Neuronal stem cell (in vitro differentiated cells): ENCODE results near the gene FAM81A.

Experiments used
- DNase-seq: peaks from one replicate; pipeline ENCODE4 v3.0.0-alpha.2; 2013; ENCODE audit warnings: low spot score
- H2AFZ ChIP-seq: one replicate; pipeline ENCODE4 v1.6.1; 2013; ENCODE audit warnings: mild to moderate bottlenecking, low read length, inconsistent platforms
- H2AK5ac ChIP-seq: 2 replicates; pipeline ENCODE4 v1.6.1; 2013; ENCODE audit warnings: low read depth, mild to moderate bottlenecking, inconsistent platforms, low read length, moderate library complexity, mixed read lengths
- H2BK120ac ChIP-seq: 2 replicates; pipeline ENCODE4 v1.6.1; 2013; ENCODE audit warnings: low read depth, mild to moderate bottlenecking, inconsistent platforms, low read length, moderate library complexity, mixed read lengths
- H2BK12ac ChIP-seq: one replicate; pipeline ENCODE4 v1.6.1; 2013; ENCODE audit warnings: low read length, inconsistent platforms
- H2BK15ac ChIP-seq: 2 replicates; pipeline ENCODE4 v1.6.1; 2013; ENCODE audit warnings: mild to moderate bottlenecking, low read length, inconsistent platforms, mixed read lengths
- H2BK5ac ChIP-seq: one replicate; pipeline ENCODE4 v1.6.1; 2013; ENCODE audit warnings: inconsistent platforms, mild to moderate bottlenecking, low read length, moderate library complexity
- H3K14ac ChIP-seq: one replicate; pipeline ENCODE4 v1.6.1; 2013; ENCODE audit warnings: low read length, inconsistent platforms
- H3K18ac ChIP-seq: 2 replicates; pipeline ENCODE4 v1.6.1; 2013; ENCODE audit warnings: low read length, inconsistent platforms
- H3K23ac ChIP-seq: 2 replicates; pipeline ENCODE4 v1.6.1; 2013; ENCODE audit warnings: low read depth, mild to moderate bottlenecking, mixed read lengths, low read length, inconsistent platforms; ENCODE audit not compliant: poor library complexity
- H3K27ac ChIP-seq: replicated peaks from 3 replicates; pipeline ENCODE4 v1.5.1; 2013; ENCODE audit warnings: low read length, inconsistent platforms
- H3K27me3 ChIP-seq, 3 experiments: 2 replicates each; pipeline ENCODE4 v1.6.1; 2013; ENCODE audit warnings: low read length in 3 of 3, mild to moderate bottlenecking in 2 of 3, inconsistent platforms in 1 of 3, low read depth in 1 of 3, mixed read lengths in 1 of 3, moderate library complexity in 1 of 3; ENCODE audit not compliant: control insufficient read depth in 3 of 3, insufficient read depth in 3 of 3
- H3K36me3 ChIP-seq, 2 donors: replicated peaks in 1 of 2; 2 replicates each; pipeline ENCODE4 v1.6.1; 2013; ENCODE audit warnings: low read length in 2 of 2; ENCODE audit not compliant: control insufficient read depth in 2 of 2, insufficient read depth in 2 of 2
- H3K4ac ChIP-seq: 2 replicates; pipeline ENCODE4 v1.6.1; 2013; ENCODE audit warnings: inconsistent platforms, mild to moderate bottlenecking, low read length, moderate library complexity
- H3K4me1 ChIP-seq, 2 donors: 1 replicate in 1 of 2; 2 replicates in 1 of 2; pipeline ENCODE4 v1.6.1; 2013; ENCODE audit warnings: low read length in 2 of 2, low read depth in 1 of 2; ENCODE audit not compliant: control insufficient read depth in 2 of 2, insufficient read depth in 1 of 2
- H3K4me2 ChIP-seq: one replicate; pipeline ENCODE4 v1.6.1; 2013; ENCODE audit warnings: mild to moderate bottlenecking, low read length, inconsistent platforms; ENCODE audit not compliant: insufficient read depth, poor library complexity, severe bottlenecking
- H3K4me3 ChIP-seq, 2 donors: 2 replicates each; pipeline ENCODE4 v1.5.1; 2013; ENCODE audit warnings: low read length in 2 of 2, mild to moderate bottlenecking in 2 of 2, inconsistent platforms in 1 of 2, moderate library complexity in 1 of 2
- H3K79me1 ChIP-seq: one replicate; pipeline ENCODE4 v1.6.1; 2013; ENCODE audit warnings: low read depth, mild to moderate bottlenecking, inconsistent platforms, low read length, moderate library complexity
- H3K9ac ChIP-seq: one replicate; pipeline ENCODE4 v1.6.1; 2013; ENCODE audit warnings: mild to moderate bottlenecking, low read depth, low read length, inconsistent platforms; ENCODE audit not compliant: poor library complexity
- H3K9me3 ChIP-seq, 2 donors: replicated peaks in 1 of 2; 2 replicates each; pipeline versions ENCODE3 to v1.6.1; 2013; ENCODE audit warnings: low read length in 2 of 2, mild to moderate bottlenecking in 2 of 2, inconsistent platforms in 1 of 2, low read depth in 1 of 2, mixed read lengths in 1 of 2, moderate library complexity in 1 of 2; ENCODE audit not compliant: control insufficient read depth in 2 of 2, insufficient read depth in 1 of 2
- H4K8ac ChIP-seq: one replicate; pipeline ENCODE4 v1.6.1; 2013; ENCODE audit warnings: low read depth, mild to moderate bottlenecking, inconsistent platforms, low read length, moderate library complexity
- H4K91ac ChIP-seq: one replicate; pipeline ENCODE4 v1.6.1; 2013; ENCODE audit warnings: low read length, low read depth, mild to moderate bottlenecking, inconsistent platforms; ENCODE audit not compliant: poor library complexity
- WGBS, 2 donors: extraction: QIAGEN DNeasy Blood & Tissue Kit; methylation state at CpG; one replicate each; pipeline ENCODE4 v1.1.7; 2013; ENCODE audit warnings: missing lambda C conversion rate in 2 of 2, mixed read lengths in 1 of 2; ENCODE audit not compliant: insufficient read length in 2 of 2, insufficient replicate concordance in 1 of 2; ENCODE audit errors: extremely low coverage in 2 of 2; 5-methylcytosine and 5-hydroxymethylcytosine counted together

Gene FAM81A

DNA sequence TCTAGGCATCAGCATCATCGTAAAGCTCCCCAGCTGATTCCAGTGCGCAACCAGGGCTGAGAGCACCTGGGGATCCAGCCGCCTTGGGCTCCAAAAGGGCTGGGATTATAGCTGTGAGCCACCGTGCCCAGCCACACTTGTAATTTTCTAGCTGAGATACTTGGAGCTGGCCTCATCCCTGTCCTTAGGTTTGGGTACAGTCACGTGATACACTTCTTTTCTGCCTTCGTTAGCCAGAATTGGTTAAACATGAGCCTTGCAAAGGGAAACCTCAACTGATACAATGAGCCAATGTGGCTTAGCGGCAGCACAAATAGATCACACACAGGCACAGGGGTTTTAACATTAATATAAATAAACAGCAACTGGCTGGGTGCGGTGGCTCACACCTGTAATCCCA, 103.8 kb downstream of the FAM81A start:
- H3K18ac ChIP-seq = no peak overlapping the region
- H4K8ac ChIP-seq = no peak overlapping the region
- H2AFZ ChIP-seq = no peak overlapping the region
- peaks cover 0 to 7% (median 0%) of the 10 kb centered on the region in 3 experiments for H3K27me3 ChIP-seq
- no peak overlapping the region for H3K4ac ChIP-seq
- H2BK15ac ChIP-seq = no peak overlapping the region
- no peak overlapping the region for H3K14ac ChIP-seq
- no peaks in the 10 kb centered on the region for H3K79me1 ChIP-seq
- no peak overlapping the region for H2BK120ac ChIP-seq
- H2AK5ac ChIP-seq = no peak overlapping the region
- H3K9me3 ChIP-seq = no peaks in the 10 kb centered on the region
- H3K9ac ChIP-seq = no peak overlapping the region
- no peak overlapping the region for H2BK5ac ChIP-seq
- H3K23ac ChIP-seq = no peak overlapping the region
- no peak overlapping the region for H3K4me3 ChIP-seq
- no peak overlapping the region for H3K4me2 ChIP-seq
- H2BK12ac ChIP-seq = no peak overlapping the region
- no peak overlapping the region for H3K27ac ChIP-seq
- H4K91ac ChIP-seq = no peak overlapping the region
- H3K36me3 ChIP-seq = no peaks in the 10 kb centered on the region
- no peak for DNase-seq
- peaks cover 0 to 3% of the 10 kb centered on the region in 2 donors for H3K4me1 ChIP-seq
- WGBS, 2 donors = no CpG with 5 or more reads among the region's 8 CpGs

DNA sequence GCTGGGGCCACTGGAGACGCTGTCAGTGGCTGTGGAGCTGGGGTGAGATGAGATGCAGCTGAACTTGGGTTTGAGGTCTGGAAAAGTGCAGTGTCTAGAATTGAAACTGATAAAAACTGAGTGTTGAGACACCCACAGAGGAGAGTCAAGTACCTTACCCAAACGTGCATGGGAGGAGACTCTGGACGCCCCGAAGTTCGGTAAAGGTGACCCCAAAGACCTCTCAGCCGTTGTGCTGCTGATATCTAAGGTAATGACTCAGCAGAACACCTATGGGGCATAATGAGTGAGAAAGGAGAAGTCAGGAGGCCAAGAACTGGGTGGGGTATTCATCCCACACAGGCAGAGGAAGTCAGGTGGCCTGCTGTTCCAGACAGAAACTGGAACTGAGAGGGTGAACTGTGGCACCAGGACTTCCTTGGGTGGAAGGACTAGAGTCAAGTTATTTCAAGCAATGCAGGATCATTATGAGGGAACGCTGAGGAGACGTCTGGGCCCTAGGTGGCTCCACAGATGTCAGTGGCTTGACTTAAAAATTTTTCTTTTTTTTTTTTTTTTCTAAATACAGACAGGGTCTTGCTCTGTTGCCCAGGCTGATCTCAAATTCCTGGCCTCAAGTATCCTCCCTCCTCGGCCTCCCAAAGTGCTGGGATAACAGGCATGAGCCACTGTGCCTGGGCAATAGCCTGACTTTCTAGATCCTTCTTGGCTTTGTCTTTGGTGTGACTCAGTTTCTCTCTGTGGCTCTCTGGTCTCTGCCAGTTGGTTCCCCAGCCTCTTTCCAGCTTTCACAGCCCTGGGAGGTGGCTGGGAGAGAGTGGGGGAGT, 105.9 kb downstream of the FAM81A start:
- no peak overlapping the region for H3K18ac ChIP-seq
- no peak overlapping the region for H3K23ac ChIP-seq
- no peak overlapping the region for H4K91ac ChIP-seq
- no peak overlapping the region for H3K27ac ChIP-seq
- no peak overlapping the region for H3K9ac ChIP-seq
- H2AFZ ChIP-seq = no peak overlapping the region
- no peak overlapping the region for H2BK12ac ChIP-seq
- DNase-seq = no peak
- H3K4me3 ChIP-seq = no peak overlapping the region
- H3K79me1 ChIP-seq = no peaks in the 10 kb centered on the region
- no peak overlapping the region for H3K14ac ChIP-seq
- H3K4ac ChIP-seq = no peak overlapping the region
- no peaks in the 10 kb centered on the region for H3K36me3 ChIP-seq
- H2BK120ac ChIP-seq = no peak overlapping the region
- no CpG with 5 or more reads among the region's 9 CpGs for WGBS, 2 donors
- H4K8ac ChIP-seq = no peak overlapping the region
- peaks cover 0 to 3% of the 10 kb centered on the region in 2 donors for H3K4me1 ChIP-seq
- H3K27me3 ChIP-seq = peaks cover 0 to 21% (median 0%) of the 10 kb centered on the region in 3 experiments
- peaks cover 3 to 4% of the 10 kb centered on the region in 2 donors for H3K9me3 ChIP-seq
- no peak overlapping the region for H2BK5ac ChIP-seq
- no peak overlapping the region for H2BK15ac ChIP-seq
- no peak overlapping the region for H2AK5ac ChIP-seq
- no peak overlapping the region for H3K4me2 ChIP-seq

DNA sequence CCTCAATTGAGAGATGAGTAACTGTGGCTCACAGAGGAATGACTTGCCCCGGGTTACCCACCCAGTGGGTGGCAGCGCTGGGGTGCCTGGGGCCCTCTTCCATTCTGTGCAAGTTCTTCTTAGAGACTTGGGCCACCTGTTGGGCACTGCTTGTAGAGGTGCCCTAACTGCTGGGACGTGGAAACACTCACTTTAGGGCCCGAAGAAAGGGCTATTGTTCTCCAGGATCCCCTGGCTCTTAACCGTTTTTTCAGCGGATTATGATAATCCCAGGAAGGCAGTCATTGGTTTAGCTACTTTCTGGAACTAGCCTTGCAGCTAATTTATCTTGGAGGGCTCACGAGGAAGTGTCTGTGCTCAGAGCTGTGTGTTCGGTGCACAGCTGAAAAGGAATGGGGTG, 107.6 kb downstream of the FAM81A start:
- Histone ChIP-seq H3K14ac (no peak overlapping the region), H2BK15ac (no peak overlapping the region), H3K4ac (no peak overlapping the region), H3K4me2 (no peak overlapping the region), H3K9me3 (peaks cover 3 to 4% of the 10 kb centered on the region in 2 donors), H3K27ac (no peak overlapping the region), H2AK5ac (no peak overlapping the region), H4K91ac (no peak overlapping the region), H3K27me3 (peaks cover 0 to 21% (median 0%) of the 10 kb centered on the region in 3 experiments), H4K8ac (no peak overlapping the region), H2BK5ac (no peak overlapping the region), H2BK12ac (no peak overlapping the region), H3K23ac (no peak overlapping the region), H3K9ac (no peak overlapping the region), H3K4me3 (no peak overlapping the region), H2AFZ (no peak overlapping the region), H3K79me1 (no peaks in the 10 kb centered on the region), H2BK120ac (no peak overlapping the region), H3K4me1 (peaks cover 0 to 3% of the 10 kb centered on the region in 2 donors), H3K36me3 (no peaks in the 10 kb centered on the region), H3K18ac (no peak overlapping the region)
- no CpG with 5 or more reads among the region's 8 CpGs for WGBS, 2 donors
- no peak for DNase-seq

DNA sequence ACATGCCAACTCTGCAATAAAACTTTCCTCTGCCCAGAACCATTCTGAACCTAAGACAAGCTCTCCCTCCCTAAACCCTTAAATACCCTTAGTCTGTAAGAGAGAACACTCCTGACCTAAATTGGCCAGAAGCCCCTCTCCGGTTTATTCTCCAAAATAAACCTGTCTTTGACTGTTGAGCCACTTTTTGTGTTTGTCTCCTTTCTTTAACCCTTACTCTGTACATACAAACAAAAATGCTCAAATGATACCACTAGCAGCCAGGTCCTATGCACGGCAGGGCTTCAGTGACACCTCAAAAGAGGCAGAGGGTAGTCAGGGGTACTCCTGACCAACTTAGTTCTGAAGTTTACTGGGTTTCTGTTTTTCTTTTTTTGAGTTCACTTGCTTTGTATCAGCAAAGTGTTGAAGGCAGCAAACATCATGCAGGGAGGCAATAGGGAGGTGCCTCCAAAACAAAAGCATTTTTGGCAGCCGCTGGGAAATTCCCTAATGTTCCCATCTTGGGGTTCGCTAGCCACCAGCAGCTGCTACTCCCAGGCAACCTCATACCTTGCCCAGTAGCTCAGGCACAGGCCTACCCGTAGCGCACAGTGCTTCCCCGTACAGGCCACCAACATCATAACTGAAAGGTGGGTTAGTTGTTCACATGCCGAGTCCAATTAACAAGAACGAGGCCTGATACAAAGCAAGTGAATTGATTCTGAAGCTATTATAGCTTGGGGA, 110.7 kb downstream of the FAM81A start:
- no peak overlapping the region for H2AFZ ChIP-seq
- no peak overlapping the region for H3K9ac ChIP-seq
- H2BK12ac ChIP-seq = no peak overlapping the region
- H3K23ac ChIP-seq = no peak overlapping the region
- H3K27me3 ChIP-seq = peaks cover 0 to 24% (median 0%) of the 10 kb centered on the region in 3 experiments
- H2BK120ac ChIP-seq = no peak overlapping the region
- H3K9me3 ChIP-seq = peaks cover 3 to 4% of the 10 kb centered on the region in 2 donors
- no peak overlapping the region for H4K91ac ChIP-seq
- no peak overlapping the region for H3K4me3 ChIP-seq
- H3K4ac ChIP-seq = no peak overlapping the region
- no peak overlapping the region for H3K18ac ChIP-seq
- no peak overlapping the region for H2BK5ac ChIP-seq
- no peak overlapping the region for H3K4me2 ChIP-seq
- H3K27ac ChIP-seq = no peak overlapping the region
- no peaks in the 10 kb centered on the region for H3K36me3 ChIP-seq
- no peak overlapping the region for H4K8ac ChIP-seq
- H3K14ac ChIP-seq = no peak overlapping the region
- no peak overlapping the region for H2BK15ac ChIP-seq
- H3K79me1 ChIP-seq = no peaks in the 10 kb centered on the region
- peaks cover 0 to 3% of the 10 kb centered on the region in 2 donors for H3K4me1 ChIP-seq
- DNase-seq = no peak
- no CpG with 5 or more reads among the region's 9 CpGs for WGBS, 2 donors
- no peak overlapping the region for H2AK5ac ChIP-seq
